IgD-negative memory B cell (primary cell): Measurements from ENCODE around the gene KCNK16. TPM values are rescaled to one million over a fixed set of nuclear protein-coding genes. Genes with fewer than 3 reads are reported as not detected.
"Not testable (repeated sequence)": the region's sequence is repeated elsewhere in the genome, so short reads cannot be mapped to it uniquely, and the experiment has no call there.

ENCODE experiments used
- H3K27ac Mint-ChIP-seq, 3 donors: one replicate each; pipeline ENCODE4 v1.8.0; 2020 to 2022; ENCODE audit warnings: mild to moderate bottlenecking in 3 of 3, mixed read lengths in 3 of 3, moderate library complexity in 1 of 3
- H3K27me3 Mint-ChIP-seq: one replicate; pipeline ENCODE4 v1.8.0; 2021; ENCODE audit warnings: mixed read lengths
- H3K36me3 Mint-ChIP-seq: one replicate; pipeline ENCODE4 v1.8.0; 2020; ENCODE audit warnings: mild to moderate bottlenecking, mixed read lengths
- H3K4me1 Mint-ChIP-seq, 3 donors: one replicate each; pipeline ENCODE4 v1.8.0; 2020 to 2022; ENCODE audit warnings: mixed read lengths in 3 of 3, mild to moderate bottlenecking in 1 of 3
- H3K4me3 Mint-ChIP-seq, 4 donors: one replicate each; pipeline ENCODE4 v1.8.0; 2020 to 2022; ENCODE audit warnings: mild to moderate bottlenecking in 4 of 4, mixed read lengths in 4 of 4, moderate library complexity in 3 of 4
- H3K9me3 Mint-ChIP-seq, 3 donors: one replicate each; pipeline ENCODE4 v1.8.0; 2020 to 2021; ENCODE audit warnings: mixed read lengths in 3 of 3, mild to moderate bottlenecking in 1 of 3
- polyA plus RNA-seq: library from polyadenylated mRNA; unstranded; fragments of 300-500 nt; fragmentation: Illumina TruSeq; gene quantifications from one replicate; pipeline ENCODE4 v1.2.3, GENCODE V29; 2021

Gene KCNK16
- polyA plus RNA-seq, 1 donor from 2014 or later: not detected

DNA sequence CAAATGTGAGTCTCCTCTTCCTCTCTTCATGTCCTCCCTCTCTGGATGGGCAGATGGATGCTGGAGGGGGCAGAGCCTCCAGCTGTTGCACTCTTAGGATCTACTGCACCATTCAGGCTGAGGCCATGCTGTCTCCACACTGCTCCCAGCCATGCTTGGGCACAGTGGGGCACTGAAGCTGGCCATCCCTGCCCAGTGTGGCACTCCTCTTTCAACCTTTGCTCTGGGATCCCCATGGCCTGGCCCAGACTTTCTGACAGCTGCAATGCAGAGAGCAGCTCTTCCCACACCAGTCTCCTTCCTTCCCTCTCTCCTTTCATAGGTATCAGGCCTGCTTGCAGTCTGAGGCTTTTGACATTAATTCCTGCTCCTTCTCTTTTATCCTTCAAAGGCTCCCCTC lies 17.6 kb downstream of the KCNK16 start:
- peaks cover 11% of the 10 kb centered on the region for H3K27me3 Mint-ChIP-seq
- no peaks in the 10 kb centered on the region for H3K36me3 Mint-ChIP-seq
- H3K4me3 Mint-ChIP-seq: no peak overlapping the region
- no peak overlapping the region for H3K27ac Mint-ChIP-seq
- H3K9me3 Mint-ChIP-seq: no peaks in the 10 kb centered on the region
- peaks cover 0 to 8% (median 4%) of the 10 kb centered on the region in 3 donors for H3K4me1 Mint-ChIP-seq

GRCh38 chr6:39303425-39304153 lies 18.9 kb downstream of the KCNK16 start:
- no peaks in the 10 kb centered on the region for H3K36me3 Mint-ChIP-seq
- peaks cover 7% of the 10 kb centered on the region for H3K27me3 Mint-ChIP-seq
- peaks cover 0 to 8% (median 4%) of the 10 kb centered on the region in 3 donors for H3K4me1 Mint-ChIP-seq
- H3K27ac Mint-ChIP-seq: no peak overlapping the region
- no peaks in the 10 kb centered on the region for H3K9me3 Mint-ChIP-seq
- H3K4me3 Mint-ChIP-seq: no peak overlapping the region

- H3K4me1 Mint-ChIP-seq: peaks cover 0 to 8% (median 4%) of the 10 kb centered on the region in 3 donors
These were observed 19.7 kb downstream of the KCNK16 start for GRCh38 chr6:39302669-39303424.

DNA sequence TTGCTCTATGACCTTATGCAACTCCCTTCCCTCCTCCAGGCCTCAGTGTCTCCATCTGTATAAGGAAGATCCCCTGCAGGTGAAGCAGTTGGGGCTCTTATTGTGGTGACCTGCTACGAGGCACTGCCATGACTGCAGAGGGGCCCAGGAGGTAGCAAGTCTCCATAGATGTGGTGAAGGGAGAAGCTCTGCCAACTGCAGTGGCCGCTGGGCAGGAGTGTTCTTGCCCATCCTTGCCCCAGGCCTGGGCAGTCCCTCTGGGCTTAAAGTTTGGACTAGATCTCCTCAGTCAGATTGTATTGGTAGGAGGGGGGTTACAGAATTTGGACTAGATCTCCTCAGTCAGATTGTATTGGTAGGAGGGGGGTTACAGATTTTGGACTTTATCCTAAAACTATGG lies 20.5 kb downstream of the KCNK16 start:
- H3K4me1 Mint-ChIP-seq: peaks cover 0 to 8% (median 4%) of the 10 kb centered on the region in 3 donors
- peak overlapping the region in 1 of 4 donors; percentile 1 for H3K4me3 Mint-ChIP-seq
- no peak overlapping the region for H3K27ac Mint-ChIP-seq

More at GRCh38 chr6:39302669-39303424, 19.7 kb downstream of the KCNK16 start:
- H3K4me3 Mint-ChIP-seq: peak overlapping the region in 2 of 4 donors; percentile 73 to 87
- peaks cover 7% of the 10 kb centered on the region for H3K27me3 Mint-ChIP-seq
- no peaks in the 10 kb centered on the region for H3K9me3 Mint-ChIP-seq
- H3K36me3 Mint-ChIP-seq: no peaks in the 10 kb centered on the region
- H3K27ac Mint-ChIP-seq: no peak overlapping the region

GRCh38 chr6:39301606-39302005 lies 20.9 kb downstream of the KCNK16 start:
- Mint-ChIP-seq H3K9me3 (no peaks in the 10 kb centered on the region), H3K27ac (no peak overlapping the region), H3K4me1 (peaks cover 0 to 8% (median 4%) of the 10 kb centered on the region in 3 donors), H3K4me3 (no peak overlapping the region), H3K27me3 (peaks cover 9% of the 10 kb centered on the region), H3K36me3 (no peaks in the 10 kb centered on the region)

More for the DNA sequence above, 20.5 kb downstream of the KCNK16 start:
- Mint-ChIP-seq H3K9me3 (no peaks in the 10 kb centered on the region), H3K36me3 (no peaks in the 10 kb centered on the region), H3K27me3 (peaks cover 7% of the 10 kb centered on the region)

DNA sequence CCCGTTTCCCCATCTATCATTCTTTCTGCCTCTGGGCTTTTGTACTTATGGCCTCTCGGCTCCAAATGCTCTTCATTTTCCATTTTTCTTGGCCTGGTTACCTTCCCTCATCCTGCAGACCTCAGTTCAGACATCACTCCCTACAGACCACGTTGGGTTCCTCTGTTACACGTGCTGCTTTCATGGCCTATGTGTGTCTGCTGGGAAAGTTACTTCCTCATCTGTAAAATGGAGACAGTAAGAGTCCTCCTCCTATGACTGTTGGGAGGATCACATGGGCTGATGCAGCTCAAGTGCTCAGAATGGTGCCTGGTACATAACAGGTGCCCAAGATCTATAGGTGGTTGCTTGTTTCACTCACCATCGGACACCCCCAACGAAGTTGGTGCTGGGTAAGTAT lies 21.8 kb downstream of the KCNK16 start:
- no peaks in the 10 kb centered on the region for H3K9me3 Mint-ChIP-seq
- no peak overlapping the region for H3K27ac Mint-ChIP-seq
- peaks cover 0 to 8% (median 4%) of the 10 kb centered on the region in 3 donors for H3K4me1 Mint-ChIP-seq

GRCh38 chr6:39298061-39298460 lies 24.4 kb downstream of the KCNK16 start:
- Mint-ChIP-seq H3K27me3 (peaks cover 11% of the 10 kb centered on the region), H3K36me3 (no peaks in the 10 kb centered on the region), H3K27ac (no peak overlapping the region), H3K4me3 (no peak overlapping the region), H3K9me3 (no peaks in the 10 kb centered on the region), H3K4me1 (peaks cover 0 to 7% (median 3%) of the 10 kb centered on the region in 3 donors)

More for the DNA sequence above, 21.8 kb downstream of the KCNK16 start:
- H3K36me3 Mint-ChIP-seq: no peaks in the 10 kb centered on the region
- peaks cover 9% of the 10 kb centered on the region for H3K27me3 Mint-ChIP-seq
- H3K4me3 Mint-ChIP-seq: no peak overlapping the region

GRCh38 chr6:39296745-39297640 lies 25.5 kb downstream of the KCNK16 start:
- H3K36me3 Mint-ChIP-seq: no peaks in the 10 kb centered on the region
- H3K4me3 Mint-ChIP-seq: no peak overlapping the region
- H3K9me3 Mint-ChIP-seq: no peaks in the 10 kb centered on the region
- H3K4me1 Mint-ChIP-seq: no peaks in the 10 kb centered on the region
- H3K27ac Mint-ChIP-seq: no peak overlapping the region
- H3K27me3 Mint-ChIP-seq: peaks cover 8% of the 10 kb centered on the region

GRCh38 chr6:39295611-39296011 lies 26.9 kb downstream of the KCNK16 start:
- Mint-ChIP-seq H3K27me3 (peaks cover 5% of the 10 kb centered on the region), H3K27ac (no peak overlapping the region), H3K9me3 (no peaks in the 10 kb centered on the region), H3K4me1 (no peaks in the 10 kb centered on the region), H3K36me3 (no peaks in the 10 kb centered on the region), H3K4me3 (no peak overlapping the region)

DNA sequence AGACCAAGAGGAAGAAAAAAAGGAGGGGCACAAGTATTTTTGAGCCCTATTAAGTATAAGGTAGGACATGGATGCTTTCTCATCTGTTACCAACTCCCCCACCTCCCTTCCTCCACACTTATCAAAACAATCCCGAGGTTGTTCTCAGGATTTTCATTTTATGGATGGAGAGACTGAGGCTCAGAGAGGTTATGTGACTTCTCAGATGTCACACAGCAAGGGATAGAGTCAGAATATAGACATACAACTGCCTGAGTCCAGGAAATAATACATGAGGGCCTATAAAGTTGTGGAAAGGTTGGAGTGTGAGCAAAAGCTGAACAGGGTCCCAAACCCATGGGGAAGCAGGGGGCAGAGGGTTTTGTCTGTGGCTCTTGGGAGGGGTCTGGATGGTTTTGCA lies 27.6 kb downstream of the KCNK16 start:
- Mint-ChIP-seq H3K4me1 (no peaks in the 10 kb centered on the region), H3K4me3 (no peak overlapping the region), H3K9me3 (no peaks in the 10 kb centered on the region), H3K27me3 (peaks cover 4% of the 10 kb centered on the region), H3K27ac (no peak overlapping the region), H3K36me3 (no peaks in the 10 kb centered on the region)

DNA sequence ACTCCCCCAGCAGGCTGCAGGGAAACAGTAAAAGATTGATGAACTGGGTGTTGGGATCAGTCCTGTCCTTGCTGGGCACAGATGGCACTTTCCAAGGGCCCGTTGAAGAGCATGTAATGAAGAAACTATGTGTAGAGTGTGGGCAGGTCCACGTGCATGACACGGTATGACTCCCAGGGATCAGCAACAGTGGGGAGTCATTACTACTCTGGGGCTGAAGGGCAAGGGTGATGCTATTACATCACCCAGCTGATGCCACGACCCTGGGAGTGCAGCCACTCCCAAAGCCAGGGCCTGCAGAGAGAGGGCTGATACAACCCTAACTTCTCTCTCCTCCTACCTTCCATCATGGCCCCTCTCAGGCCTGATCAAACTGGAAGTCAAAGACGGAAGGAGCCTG lies 28.4 kb downstream of the KCNK16 start:
- H3K9me3 Mint-ChIP-seq: no peaks in the 10 kb centered on the region
- no peaks in the 10 kb centered on the region for H3K4me1 Mint-ChIP-seq
- H3K4me3 Mint-ChIP-seq: no peak overlapping the region
- H3K36me3 Mint-ChIP-seq: no peaks in the 10 kb centered on the region
- no peak overlapping the region for H3K27ac Mint-ChIP-seq
- H3K27me3 Mint-ChIP-seq: peaks cover 4% of the 10 kb centered on the region

GRCh38 chr6:39292637-39293036 lies 29.9 kb downstream of the KCNK16 start:
- Mint-ChIP-seq H3K27ac (no peak overlapping the region), H3K27me3 (peaks cover 4% of the 10 kb centered on the region), H3K36me3 (no peaks in the 10 kb centered on the region), H3K4me1 (peaks cover 0 to 2% (median 0%) of the 10 kb centered on the region in 3 donors), H3K4me3 (no peak overlapping the region), H3K9me3 (peaks cover 0 to 1% (median 0%) of the 10 kb centered on the region in 3 donors)

DNA sequence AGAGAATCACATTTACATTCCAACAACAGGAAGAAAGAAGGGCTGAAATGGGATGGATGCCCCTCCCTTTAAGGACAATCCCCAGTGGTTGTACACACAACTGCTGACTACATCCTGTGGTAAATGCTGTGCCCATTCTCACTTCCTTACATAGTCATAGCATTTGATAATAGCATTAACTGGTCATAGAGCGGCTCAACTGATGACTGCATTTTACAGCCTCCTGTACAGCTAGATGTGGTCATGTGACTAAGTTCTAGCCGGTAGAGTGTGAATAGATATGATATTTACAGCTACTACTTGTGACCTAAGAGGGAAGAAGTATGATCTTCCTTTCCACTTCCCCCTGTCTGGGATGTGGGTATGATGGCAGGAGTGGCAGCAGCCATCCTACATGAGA lies 33.0 kb downstream of the KCNK16 start:
- Mint-ChIP-seq H3K4me3 (no peak overlapping the region), H3K4me1 (peaks cover 0 to 2% (median 2%) of the 10 kb centered on the region in 3 donors), H3K9me3 (peaks cover 0 to 4% (median 0%) of the 10 kb centered on the region in 3 donors), H3K27me3 (peaks cover 2% of the 10 kb centered on the region), H3K27ac (no peak overlapping the region), H3K36me3 (peaks cover 2% of the 10 kb centered on the region)

GRCh38 chr6:39287601-39288000 lies 34.9 kb downstream of the KCNK16 start:
- Mint-ChIP-seq H3K4me3 (peak overlapping the region in 1 of 4 donors; percentile 1), H3K4me1 (peaks cover 0 to 2% (median 2%) of the 10 kb centered on the region in 3 donors), H3K36me3 (peaks cover 2% of the 10 kb centered on the region), H3K27me3 (peaks cover 7% of the 10 kb centered on the region), H3K27ac (peak overlapping the region in 1 of 3 donors; percentile 57), H3K9me3 (peaks cover 0 to 4% (median 0%) of the 10 kb centered on the region in 3 donors)

GRCh38 chr6:39286596-39286995 lies 35.9 kb downstream of the KCNK16 start:
- peaks cover 13% of the 10 kb centered on the region for H3K27me3 Mint-ChIP-seq
- not testable (repeated sequence) for H3K36me3 Mint-ChIP-seq, H3K27ac Mint-ChIP-seq, H3K4me1 Mint-ChIP-seq, H3K4me3 Mint-ChIP-seq, H3K9me3 Mint-ChIP-seq
